Small intestine (tissue), 7 donors: Measurements from ENCODE around the gene VSIG4. TPM values are rescaled to one million over a fixed set of nuclear protein-coding genes. Genes with fewer than 3 reads are reported as not detected.

Experiments
- DNase-seq, 2 donors: peaks; one replicate each; pipeline versions ENCODE4 v3.0.0 to v3.0.0-alpha.2; 2013
- FAIRE-seq: peaks from 2 replicates; lab custom pipeline; 2012; peaks lifted over from hg19 to GRCh38; lab: Jason Lieb, UNC
- H3K27ac ChIP-seq, 3 donors: one replicate each; pipeline ENCODE4 v1.5.1; 2013; ENCODE audit warnings: low read length in 2 of 3, mild to moderate bottlenecking in 2 of 3, control low read depth in 1 of 3, inconsistent platforms in 1 of 3, low read depth in 1 of 3, moderate library complexity in 1 of 3
- H3K27me3 ChIP-seq, 3 donors: one replicate each; pipeline ENCODE4 v1.6.1; 2013; ENCODE audit warnings: low read length in 3 of 3, inconsistent platforms in 1 of 3; ENCODE audit not compliant: control insufficient read depth in 3 of 3, insufficient read depth in 3 of 3
- H3K36me3 ChIP-seq, 3 donors: one replicate each; pipeline ENCODE4 v1.6.1; 2013; ENCODE audit warnings: low read length in 3 of 3, inconsistent platforms in 1 of 3, low read depth in 1 of 3, mild to moderate bottlenecking in 1 of 3, moderate library complexity in 1 of 3; ENCODE audit not compliant: control insufficient read depth in 3 of 3, insufficient read depth in 2 of 3
- H3K4me1 ChIP-seq, 3 donors: one replicate each; pipeline ENCODE4 v1.6.1; 2013; ENCODE audit warnings: low read length in 2 of 3, inconsistent platforms in 1 of 3, low read depth in 1 of 3, mild to moderate bottlenecking in 1 of 3, moderate library complexity in 1 of 3; ENCODE audit not compliant: control insufficient read depth in 3 of 3, insufficient read depth in 2 of 3
- H3K4me3 ChIP-seq, 3 donors: one replicate each; pipeline ENCODE4 v1.5.1; 2013; ENCODE audit warnings: low read length in 3 of 3, control low read depth in 1 of 3, inconsistent platforms in 1 of 3, low read depth in 1 of 3, mild to moderate bottlenecking in 1 of 3, moderate library complexity in 1 of 3
- H3K9me3 ChIP-seq, 2 donors: one replicate each; pipeline ENCODE4 v1.6.1; 2013; ENCODE audit warnings: low read depth in 1 of 2, low read length in 1 of 2; ENCODE audit not compliant: control insufficient read depth in 2 of 2, insufficient read depth in 1 of 2
- WGBS, 3 donors: extraction: QIAGEN DNeasy Blood & Tissue Kit; methylation state at CpG; one replicate each; pipeline ENCODE4 v1.1.7; 2013; 5-methylcytosine and 5-hydroxymethylcytosine counted together
- polyA plus RNA-seq, 4 donors: library from polyadenylated mRNA; stranded (reverse) in 3 of 4; unstranded in 1 of 4; fragments of 200-250 nt in 3 of 4; fragments of 120-200 nt in 1 of 4; gene quantifications; one replicate each; pipeline versions ENCODE4 v1.2.1 to v1.2.3, GENCODE V29; 2013
- donor health status: healthy with polysubstance abuse.
- donor health status: control.
- donor health status: control.
- donor health status: Bipolar disorder and iron deficiency.
- donor health status: healthy.

Gene VSIG4
- polyA plus RNA-seq, 4 donors = 5.2 to 90.1 (median 12.7) TPM

GRCh38 chrX:66051980-66052379, 12.1 kb upstream of the VSIG4 start:
- FAIRE-seq = no peak
- Histone ChIP-seq H3K27ac (peak overlapping the region in 1 of 3 donors; percentile 38), H3K27me3 (no peaks in the 10 kb centered on the region), H3K4me1 (no peaks in the 10 kb centered on the region), H3K4me3 (no peak overlapping the region), H3K36me3 (no peaks in the 10 kb centered on the region), H3K9me3 (no peaks in the 10 kb centered on the region)
- WGBS, 3 donors = 82 to 87% (median 82%) methylated on average over 3 of the region's 3 CpGs
- DNase-seq = no peak

DNA sequence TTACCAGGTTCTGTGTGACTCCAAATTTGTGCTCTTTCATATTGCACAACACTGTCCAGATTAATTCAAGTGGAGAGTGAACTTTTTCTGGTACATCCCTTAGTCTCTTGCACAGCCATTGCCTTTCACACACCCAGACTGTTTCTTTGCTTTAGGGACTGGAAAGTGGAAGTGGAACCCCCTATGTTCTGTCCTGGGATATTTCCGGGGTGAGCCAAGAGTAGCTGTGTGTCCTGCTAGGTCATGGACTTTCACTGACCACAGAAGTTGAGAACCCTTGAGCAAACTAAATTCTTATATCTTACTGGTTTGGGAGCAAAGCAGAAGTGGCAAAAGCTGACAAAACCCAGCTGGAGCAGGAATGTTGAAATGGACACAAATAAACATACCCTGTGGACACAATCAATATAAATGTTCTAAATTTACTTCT, 10.3 kb upstream of the VSIG4 start:
- Histone ChIP-seq H3K27me3 (no peaks in the 10 kb centered on the region), H3K9me3 (no peaks in the 10 kb centered on the region), H3K36me3 (no peaks in the 10 kb centered on the region), H3K4me1 (no peaks in the 10 kb centered on the region), H3K4me3 (no peak overlapping the region), H3K27ac (no peak overlapping the region)
- FAIRE-seq = no peak
- WGBS, 3 donors = 62 to 91% (median 68%) methylated on average over 1 of the region's 1 CpG
- DNase-seq = no peak

DNA sequence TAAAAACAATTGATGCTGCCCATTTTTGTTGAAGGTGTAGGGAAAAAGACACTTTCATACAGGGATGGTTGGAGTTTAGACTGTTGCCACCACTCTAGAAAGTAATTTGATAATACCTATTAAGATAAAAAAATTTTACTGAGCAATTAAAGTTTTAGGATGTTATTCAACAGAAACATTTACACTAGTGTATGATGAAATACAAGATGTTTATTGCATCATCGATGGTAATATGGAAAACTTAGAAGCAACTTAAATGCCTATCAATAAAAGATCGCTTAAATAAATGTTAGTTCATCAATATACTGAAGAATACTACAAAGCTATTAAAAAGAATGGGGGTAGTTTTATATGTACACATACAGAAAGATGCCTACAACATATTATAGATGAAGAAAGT, 9.2 kb upstream of the VSIG4 start:
- Histone ChIP-seq H3K9me3 (no peaks in the 10 kb centered on the region), H3K4me1 (peaks cover 0 to 1% (median 0%) of the 10 kb centered on the region in 3 donors), H3K27ac (no peak overlapping the region), H3K36me3 (no peaks in the 10 kb centered on the region), H3K4me3 (no peak overlapping the region), H3K27me3 (no peaks in the 10 kb centered on the region)
- 83 to 97% (median 88%) methylated on average over 2 of the region's 2 CpGs for WGBS, 3 donors
- DNase-seq (no peak), FAIRE-seq (no peak)

DNA sequence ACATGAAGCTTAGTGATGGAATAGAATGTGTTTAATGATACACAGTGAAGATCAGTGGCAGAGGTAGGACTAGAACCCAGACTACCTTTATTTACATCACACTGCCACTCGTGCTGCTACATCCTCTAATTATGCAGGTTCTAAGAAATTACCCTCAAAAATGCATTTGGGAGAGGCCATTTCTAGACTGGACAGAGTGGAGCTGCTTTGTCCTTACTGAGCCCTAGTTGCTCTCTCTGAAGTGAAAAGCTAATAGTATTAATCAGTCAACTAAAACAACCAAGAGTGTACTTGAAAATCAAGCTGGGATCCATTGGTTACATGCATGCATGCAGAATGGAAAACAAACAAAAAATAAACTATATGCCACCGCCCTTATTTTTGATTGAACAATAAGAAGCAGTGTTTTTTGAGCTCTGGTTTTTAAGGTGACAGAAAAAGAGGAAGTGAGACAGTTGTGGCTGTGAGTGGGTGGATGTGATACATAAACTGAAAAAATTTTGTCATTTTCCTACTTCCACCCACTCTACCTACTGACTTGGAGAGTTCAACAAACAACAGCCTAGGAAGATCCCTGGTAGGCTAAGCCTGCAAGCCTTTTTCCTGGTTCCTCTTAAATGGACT, 6.8 kb upstream of the VSIG4 start:
- peaks cover 0 to 5% (median 3%) of the 10 kb centered on the region in 3 donors for H3K4me1 ChIP-seq
- no peaks in the 10 kb centered on the region for H3K27me3 ChIP-seq
- peak overlapping the region in 1 of 3 donors; percentile 49 for H3K27ac ChIP-seq
- H3K4me3 ChIP-seq = no peak overlapping the region
- 33 to 63% (median 58%) methylated on average over 2 of the region's 2 CpGs for WGBS, 3 donors
- no peak for DNase-seq
- no peaks in the 10 kb centered on the region for H3K9me3 ChIP-seq
- no peak for FAIRE-seq
- no peaks in the 10 kb centered on the region for H3K36me3 ChIP-seq

DNA sequence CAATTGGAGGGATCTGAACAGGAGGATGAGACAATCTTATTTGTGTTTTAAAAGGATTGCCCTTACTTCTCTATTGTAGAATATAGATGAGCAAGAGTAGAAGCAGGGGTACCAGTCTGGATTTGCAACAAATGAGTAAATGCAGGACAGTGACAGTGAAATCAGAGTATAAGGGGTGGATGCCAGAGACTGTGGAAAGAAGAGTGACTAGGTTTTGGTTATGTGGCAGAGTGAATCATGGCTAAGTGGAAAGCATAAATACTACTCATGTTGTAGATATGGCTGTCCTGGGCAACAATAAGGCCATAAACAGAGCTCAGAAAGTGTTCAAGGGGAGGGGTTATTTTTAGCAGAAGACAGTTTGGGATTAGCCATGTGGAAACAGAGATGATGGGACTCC, 6.0 kb upstream of the VSIG4 start:
- FAIRE-seq (no peak), DNase-seq (no peak)
- no peaks in the 10 kb centered on the region for H3K9me3 ChIP-seq
- no peaks in the 10 kb centered on the region for H3K27me3 ChIP-seq
- no peak overlapping the region for H3K27ac ChIP-seq
- no peak overlapping the region for H3K4me3 ChIP-seq
- no peaks in the 10 kb centered on the region for H3K36me3 ChIP-seq
- peaks cover 0 to 5% (median 3%) of the 10 kb centered on the region in 3 donors for H3K4me1 ChIP-seq

- DNase-seq (peak; percentile 21 to 22), FAIRE-seq (no peak)
- WGBS, 3 donors = 83 to 94% (median 93%) methylated on average over 3 of the region's 3 CpGs
- no peaks in the 10 kb centered on the region for H3K27me3 ChIP-seq
- H3K9me3 ChIP-seq = no peaks in the 10 kb centered on the region
- peaks cover 0 to 5% (median 3%) of the 10 kb centered on the region in 3 donors for H3K4me1 ChIP-seq
- H3K36me3 ChIP-seq = no peaks in the 10 kb centered on the region
- peak overlapping the region in 1 of 3 donors; percentile 28 for H3K27ac ChIP-seq
- H3K4me3 ChIP-seq = no peak overlapping the region
Measured at GRCh38 chrX:66043584-66043983, 3.7 kb upstream of the VSIG4 start.

DNA sequence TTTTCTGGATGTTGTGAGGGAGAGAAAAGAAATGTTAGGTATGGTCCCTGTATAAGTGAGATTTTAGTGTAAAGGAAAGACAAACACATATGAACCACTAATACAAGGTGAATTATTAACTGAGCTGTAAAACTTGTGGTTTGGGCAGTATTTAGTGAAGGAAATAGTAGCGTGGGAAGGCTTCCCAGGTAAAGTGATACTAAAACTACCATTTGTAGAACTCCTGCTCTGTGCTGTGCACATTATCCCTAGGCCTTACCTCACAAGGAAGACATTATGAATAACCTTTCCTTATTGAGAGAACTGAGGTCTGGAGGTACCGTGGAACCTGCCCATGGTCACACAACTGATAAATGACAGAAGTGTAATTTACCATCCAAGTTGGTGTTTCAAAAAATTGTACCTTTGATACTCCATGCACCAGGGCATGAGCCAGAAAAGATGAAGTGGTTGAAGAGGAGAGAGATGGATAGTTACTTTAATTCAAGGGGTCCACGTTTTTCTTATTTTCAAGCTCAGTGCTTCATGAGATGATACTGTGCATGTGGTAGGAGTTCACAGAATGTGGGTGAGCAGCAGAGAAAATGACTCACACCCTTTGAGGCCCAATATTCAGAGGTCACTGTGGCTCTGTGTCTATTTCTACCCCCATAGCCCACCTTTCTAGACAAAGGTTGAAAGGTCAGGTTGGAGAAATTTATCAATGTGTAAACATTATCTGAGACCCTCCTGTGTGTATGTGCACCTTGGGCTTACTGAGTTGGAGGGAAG, 2.6 kb upstream of the VSIG4 start:
- H3K27ac ChIP-seq = no peak overlapping the region
- H3K4me1 ChIP-seq = peaks cover 0 to 5% (median 3%) of the 10 kb centered on the region in 3 donors
- peak in 1 of 2 donors; percentile 20 for DNase-seq
- no peaks in the 10 kb centered on the region for H3K9me3 ChIP-seq
- FAIRE-seq = no peak
- no peak overlapping the region for H3K4me3 ChIP-seq
- no peaks in the 10 kb centered on the region for H3K27me3 ChIP-seq
- 30 to 54% (median 33%) methylated on average over 3 of the region's 3 CpGs for WGBS, 3 donors
- no peaks in the 10 kb centered on the region for H3K36me3 ChIP-seq

DNA sequence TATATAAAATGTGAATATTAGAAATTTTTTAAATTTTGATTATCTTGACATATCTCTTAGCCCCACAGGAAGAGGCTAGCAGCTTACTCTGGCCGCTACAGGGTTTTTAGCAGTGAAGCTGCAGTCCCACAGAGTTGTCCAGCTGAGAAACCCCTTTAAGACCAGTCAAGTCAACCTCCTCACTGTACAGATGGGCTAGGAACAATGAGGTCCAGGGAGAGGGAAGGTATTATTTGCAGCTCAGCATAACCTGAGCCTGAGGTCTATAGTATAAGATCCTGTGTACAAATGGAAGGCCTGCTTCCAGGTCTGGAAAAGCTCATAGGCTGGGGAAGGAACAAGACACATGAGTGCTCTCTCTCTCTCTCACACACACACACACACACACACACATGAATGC, 1.8 kb downstream of the VSIG4 start:
- no peak for FAIRE-seq
- no peak for DNase-seq
- Histone ChIP-seq H3K4me3 (no peak overlapping the region), H3K27ac (peak overlapping the region in 1 of 3 donors; percentile 20), H3K27me3 (no peaks in the 10 kb centered on the region), H3K4me1 (peaks cover 0 to 5% (median 0%) of the 10 kb centered on the region in 3 donors), H3K9me3 (no peaks in the 10 kb centered on the region), H3K36me3 (no peaks in the 10 kb centered on the region)
- 85 to 89% (median 86%) methylated on average over 1 of the region's 1 CpG for WGBS, 3 donors
